Measurements from ENCODE around the gene MPV17L2.

GRCh38 chr19:18144906-18145305, 48.1 kb upstream of the MPV17L2 start:
- TF ChIP-seq KDM1A (IDR thresholded peaks at IDR 0.05; ENCODE audit: low read depth) (no peak), CTCF (IDR thresholded peaks at IDR 0.05) (no peak), REST (IDR thresholded peaks at IDR 0.05) (no peak), BHLHE40 (IDR thresholded peaks at IDR 0.05; ENCODE audit: low read depth, low read length) (no peak), RFX5 (IDR thresholded peaks at IDR 0.05) (no peak), POLR2A (IDR thresholded peaks at IDR 0.05; ENCODE audit: low read length) (no peak), EP300 (IDR thresholded peaks at IDR 0.05) (no peak), ZC3H11A (IDR thresholded peaks at IDR 0.05) (no peak), MAZ (IDR thresholded peaks at IDR 0.05; ENCODE audit: borderline replicate concordance, low read depth, low read length) (no peak), JUNB (IDR thresholded peaks at IDR 0.05) (no peak), CEBPB (IDR thresholded peaks at IDR 0.05) (no peak), TP53 (CRISPR knock-in tag; IDR thresholded peaks at IDR 0.05) (no peak)

Measured in A549 (cell line).